Activated CD4-positive, CD25-positive, alpha-beta regulatory T cell (primary cell): ENCODE results near the gene ALG6.
"Not testable (repeated sequence)": the region's sequence is repeated elsewhere in the genome, so short reads cannot be mapped to it uniquely, and the experiment has no call there.

Experiments
- DNase-seq, 4 experiments: peaks; one replicate each; lab custom pipeline; 2025; lab: John Stamatoyannopoulos, UW

ALG6 gene

DNA sequence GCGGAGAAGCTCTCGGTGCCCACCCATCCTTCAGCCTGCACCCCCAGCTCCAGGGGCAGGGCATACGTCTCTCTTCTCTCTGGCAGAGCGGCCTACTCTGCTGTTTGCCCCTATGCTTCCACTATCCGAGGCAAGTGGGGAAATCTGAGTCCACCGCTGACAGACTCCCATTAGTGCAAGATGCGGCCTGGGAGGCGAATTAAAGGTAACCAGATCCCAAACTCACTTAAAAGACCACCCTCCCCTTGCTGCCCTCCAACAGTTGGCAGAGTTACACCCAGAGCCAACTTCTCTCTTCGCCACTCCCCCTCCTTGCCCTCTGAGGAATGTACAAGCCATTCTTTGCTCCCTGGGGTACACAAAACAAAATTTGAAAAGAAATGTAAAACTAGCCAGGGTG, 38.6 kb upstream of the ALG6 start:
- no peak for DNase-seq

DNA sequence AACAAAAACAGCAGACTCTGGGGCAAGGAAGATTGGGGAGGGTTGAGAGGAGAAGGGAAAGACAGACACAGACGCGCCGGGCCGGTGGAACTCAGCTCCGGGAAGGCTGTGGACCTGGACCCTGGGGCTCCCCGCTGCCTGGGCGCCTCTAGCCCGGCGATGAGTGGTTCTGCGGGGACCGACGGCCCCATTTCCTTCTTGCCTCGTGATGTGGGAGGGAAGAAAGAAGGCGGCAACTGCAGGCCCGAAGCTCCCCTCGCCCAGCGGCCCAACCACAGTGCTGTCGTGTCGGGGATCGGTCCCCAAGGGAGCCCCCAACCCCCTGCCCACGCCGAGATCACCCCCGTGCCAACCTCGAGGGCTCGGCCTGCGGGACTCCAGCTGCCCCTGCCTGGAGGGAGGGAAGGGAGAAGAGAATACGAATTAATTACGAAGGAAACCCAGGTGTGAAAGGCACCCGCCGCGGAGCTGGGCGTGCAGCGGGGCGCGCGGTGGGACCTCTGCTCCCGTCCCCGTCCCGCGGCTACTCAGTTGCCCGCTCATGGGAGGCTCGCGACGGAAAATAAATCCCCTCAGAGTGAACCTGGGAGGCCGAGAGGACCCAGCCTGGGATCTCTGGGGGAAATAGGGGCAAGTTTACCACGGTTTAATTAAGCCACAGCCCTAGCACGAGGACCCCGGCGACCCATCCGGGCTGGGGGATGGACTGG, 37.7 kb upstream of the ALG6 start:
- no peak for DNase-seq

- no peak for DNase-seq
Observed at GRCh38 chr1:63330331-63330916, 37.0 kb upstream of the ALG6 start.

DNA sequence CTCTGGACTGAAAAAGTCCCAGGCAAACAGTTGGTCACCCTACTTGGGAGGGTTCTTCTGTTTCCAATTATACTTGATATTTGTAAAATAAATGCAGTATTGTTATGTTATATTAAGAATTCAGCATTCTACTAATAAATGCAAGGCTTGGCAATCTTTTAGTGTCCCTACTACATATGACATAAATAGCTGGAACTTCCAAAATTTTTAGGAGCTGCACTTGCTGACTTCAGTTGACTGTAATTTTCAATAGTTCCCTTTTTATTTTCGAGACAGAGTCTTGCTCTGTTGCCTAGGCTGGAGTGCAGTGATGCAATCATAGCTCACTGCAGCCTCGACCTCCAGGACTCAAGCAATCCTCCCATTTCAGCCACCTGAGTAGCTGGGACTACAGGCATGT, 25.0 kb upstream of the ALG6 start:
- DNase-seq: no peak

- DNase-seq: no peak
Observed at GRCh38 chr1:63343922-63344321, 23.5 kb upstream of the ALG6 start.

DNA sequence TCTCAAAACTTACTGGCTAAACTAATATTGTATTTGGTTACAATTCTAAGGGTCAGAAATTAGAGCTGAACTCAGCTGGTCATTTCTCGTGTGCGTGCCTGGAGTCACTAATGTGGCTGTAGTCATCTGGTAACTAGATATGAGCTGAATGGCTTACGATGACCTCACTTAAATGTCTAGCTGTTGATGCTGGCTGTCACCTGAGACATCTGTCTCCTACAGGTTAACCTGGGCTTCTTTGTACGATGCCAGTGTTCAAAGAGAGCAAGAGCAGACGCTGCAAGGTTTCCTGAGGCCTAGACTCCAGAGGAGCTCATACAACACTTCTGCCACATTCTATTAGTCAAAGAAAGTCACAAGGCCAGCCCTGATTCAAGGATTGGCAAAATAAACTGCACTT, 17.1 kb upstream of the ALG6 start:
- no peak for DNase-seq

- DNase-seq: no peak
Observed at GRCh38 chr1:63352736-63353135, 14.7 kb upstream of the ALG6 start.

DNA sequence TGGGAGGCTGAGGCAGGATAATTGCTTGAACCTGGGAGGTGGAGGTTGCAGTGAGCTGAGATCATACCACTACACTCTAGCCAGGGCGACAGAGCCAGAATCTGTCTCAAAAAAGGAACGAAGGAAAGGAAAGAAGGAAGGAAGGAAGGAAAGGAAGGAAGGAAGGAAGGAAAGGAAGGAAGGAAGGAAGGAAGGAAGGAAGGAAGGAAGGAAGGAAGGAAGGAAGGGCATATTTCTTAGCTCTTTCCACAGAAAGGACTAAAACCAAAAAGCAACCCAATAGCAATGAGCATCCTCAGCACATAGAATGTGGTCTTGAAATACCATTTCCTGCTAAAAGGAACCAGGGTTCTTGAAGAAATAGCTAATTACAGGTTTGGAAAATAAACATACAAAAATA, 11.2 kb upstream of the ALG6 start:
- DNase-seq: not testable (repeated sequence)

GRCh38 chr1:63359561-63359960, 7.9 kb upstream of the ALG6 start:
- DNase-seq: no peak

DNA sequence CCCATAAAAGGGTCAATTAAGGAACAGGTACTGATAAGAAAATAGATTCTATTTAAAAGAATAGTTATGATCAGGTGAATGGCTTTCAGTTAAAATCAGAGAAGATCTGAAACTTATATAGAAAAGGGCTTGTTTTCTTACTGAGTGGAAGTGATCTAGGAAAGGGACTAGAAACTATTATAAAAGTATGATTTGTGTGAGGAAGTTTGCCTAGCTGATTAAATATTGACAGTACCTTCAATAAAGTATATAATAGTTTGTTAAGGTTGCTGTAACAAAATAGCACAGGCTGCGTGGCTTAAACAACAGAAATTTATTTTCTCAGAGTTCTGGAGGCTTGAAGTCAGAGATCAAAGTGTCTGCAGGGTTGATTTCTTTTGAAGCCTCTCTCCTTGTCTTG, 5.4 kb upstream of the ALG6 start:
- DNase-seq: no peak

- no peak for DNase-seq
Observed at GRCh38 chr1:63362578-63362977, 4.8 kb upstream of the ALG6 start.

DNA sequence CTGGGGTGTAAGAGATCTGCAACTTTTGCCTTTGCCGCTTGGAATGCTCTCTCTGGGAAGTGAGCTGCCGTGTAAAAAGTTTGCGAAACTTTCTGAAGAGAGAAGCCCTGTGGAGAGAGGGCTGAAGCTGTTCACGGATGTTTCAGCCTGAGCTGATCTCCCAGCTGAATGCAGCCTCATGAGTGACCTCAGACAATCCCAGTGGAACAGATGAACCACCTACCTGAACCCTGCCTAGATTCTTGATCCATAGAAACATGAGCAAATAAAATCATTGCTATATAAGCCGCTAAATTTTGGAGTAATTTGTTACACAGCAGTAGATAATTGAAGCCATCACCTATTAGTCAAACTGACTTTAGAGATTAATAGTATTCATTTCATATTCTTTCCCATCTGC, 4.4 kb upstream of the ALG6 start:
- DNase-seq: no peak

- no peak for DNase-seq
Observed at GRCh38 chr1:63366908-63367214, 566 bp upstream of the ALG6 start.

GRCh38 chr1:63368131-63368530, 704 bp downstream of the ALG6 start:
- no peak for DNase-seq

GRCh38 chr1:63379583-63379982, 12.2 kb downstream of the ALG6 start:
- DNase-seq: no peak

- no peak for DNase-seq
Observed at GRCh38 chr1:63381741-63382140, 14.3 kb downstream of the ALG6 start.

DNA sequence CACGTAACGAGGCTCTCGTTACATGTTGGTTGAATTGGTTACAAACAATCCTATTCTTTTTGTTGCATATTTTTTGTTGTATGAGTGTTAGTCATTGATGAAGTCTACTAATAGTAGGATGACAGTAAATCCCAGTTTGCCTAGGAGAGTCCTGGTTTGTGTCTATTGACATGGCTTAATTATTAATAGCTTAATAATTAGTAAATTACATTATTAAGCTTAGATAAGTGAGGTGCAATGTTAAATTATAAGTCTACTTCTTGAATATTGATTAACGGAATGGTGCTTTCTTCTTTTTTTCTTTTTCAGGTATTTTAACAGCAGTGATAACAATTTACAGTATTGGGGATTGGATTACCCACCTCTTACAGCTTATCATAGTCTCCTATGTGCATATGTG, 34.5 kb downstream of the ALG6 start:
- no peak for DNase-seq

- no peak for DNase-seq
Observed at GRCh38 chr1:63403386-63403785, 36.0 kb downstream of the ALG6 start.

GRCh38 chr1:63405021-63405420, 37.6 kb downstream of the ALG6 start:
- DNase-seq: no peak

DNA sequence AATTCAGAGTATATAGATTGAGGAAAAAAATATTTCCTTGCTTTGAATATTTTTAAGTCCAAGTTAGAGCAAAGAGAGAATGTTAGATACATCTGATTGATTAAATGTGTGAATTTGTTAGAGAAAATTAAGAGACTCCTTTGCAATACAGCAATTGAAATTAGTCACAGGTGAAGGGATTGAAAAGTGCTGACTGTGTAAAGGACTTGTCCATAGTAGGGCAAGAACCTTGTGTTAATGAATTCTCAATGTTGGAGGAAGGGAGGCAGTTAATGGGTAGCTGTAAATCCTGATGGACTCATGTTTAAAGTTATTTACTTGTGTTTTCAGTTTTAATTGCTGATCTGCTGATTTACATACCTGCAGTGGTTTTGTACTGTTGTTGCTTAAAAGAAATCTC, 38.6 kb downstream of the ALG6 start:
- no peak for DNase-seq

- no peak for DNase-seq
Observed at GRCh38 chr1:63407002-63407401, 39.6 kb downstream of the ALG6 start.

GRCh38 chr1:63408331-63408730, 40.9 kb downstream of the ALG6 start:
- DNase-seq: no peak

DNA sequence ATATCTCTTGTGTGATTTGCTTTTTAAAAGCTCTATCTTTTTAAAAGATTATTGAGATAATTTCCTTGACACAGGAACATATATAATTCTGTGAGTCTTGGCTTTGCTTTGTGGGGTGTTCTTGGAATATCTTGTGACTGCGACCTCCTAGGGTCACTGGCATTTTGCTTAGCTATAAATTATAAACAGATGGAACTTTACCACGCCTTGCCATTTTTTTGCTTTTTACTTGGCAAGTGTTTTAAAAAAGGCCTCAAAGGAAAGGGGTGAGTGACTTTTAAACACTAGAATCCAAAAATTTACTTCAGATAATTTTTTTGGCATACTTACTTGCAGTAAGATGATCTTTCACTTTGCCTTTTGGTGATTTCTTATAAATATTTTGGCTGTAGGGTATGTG, 43.6 kb downstream of the ALG6 start:
- DNase-seq: no peak

GRCh38 chr1:63413394-63413793, 46.0 kb downstream of the ALG6 start:
- DNase-seq: no peak
